IMR-90 (cell line): ENCODE results near the gene SLC34A3. TPM values are rescaled to one million over a fixed set of nuclear protein-coding genes. Genes with fewer than 3 reads are reported as not detected.
A peak's percentile ranks its signal among the peaks of the same experiment; 100 is the strongest.

ENCODE experiments used
- ATAC-seq: fragments of 200-7000 bp; cut with Tn5 transposase; 2 replicates; pipeline ENCODE4 v1.9.1; 2020; ENCODE audit warnings: low read depth, mild to moderate bottlenecking, moderate library complexity
- BruUV-seq: library from RNA; stranded (reverse); fragments of 400-500 nt; replicated peaks from 2 replicates; lab custom pipeline; 2021; lab: Mats Ljungman, UMichigan
- CTCF ChIA-PET: fragments of 300-600 bp; formaldehyde crosslinking; extraction: SDS; loops from one replicate; lab custom pipeline; 2021; ENCODE audit warnings: antibody characterized with exemption; lab: Yijun Ruan, JAX
- POLR2A ChIA-PET: fragments of 300-600 bp; sonication (Branson Sonifier 250); formaldehyde crosslinking; loops from one replicate; lab custom pipeline; 2022; ENCODE audit warnings: antibody characterized with exemption; ENCODE audit not compliant: unreplicated experiment; lab: Charles Lee
- DNase-seq: peaks from one replicate; pipeline ENCODE4 v3.0.0; 2013
- H2AFZ ChIP-seq: replicated peaks from 2 replicates; pipeline ENCODE3; 2013; ENCODE audit warnings: low read length, mild to moderate bottlenecking; ENCODE audit not compliant: poor library complexity
- H2AK5ac ChIP-seq: 2 replicates; pipeline ENCODE4 v1.6.1; 2013; ENCODE audit warnings: low read depth, low read length, inconsistent platforms
- H2AK9ac ChIP-seq: replicated peaks from 2 replicates; pipeline ENCODE3; 2013; ENCODE audit warnings: mild to moderate bottlenecking, low read depth, low read length, moderate library complexity; ENCODE audit not compliant: poor library complexity
- H2BK120ac ChIP-seq: 2 replicates; pipeline ENCODE4 v1.6.1; 2013; ENCODE audit warnings: low read depth, low read length, inconsistent platforms
- H2BK15ac ChIP-seq: 3 replicates; pipeline ENCODE4 v1.6.1; 2013; ENCODE audit warnings: low read depth, low read length, inconsistent platforms
- H2BK20ac ChIP-seq: 2 replicates; pipeline ENCODE4 v1.6.1; 2013; ENCODE audit warnings: low read depth, mild to moderate bottlenecking, inconsistent platforms, low read length, moderate library complexity
- H2BK5ac ChIP-seq: 2 replicates; pipeline ENCODE4 v1.6.1; 2013; ENCODE audit warnings: mild to moderate bottlenecking, low read depth, low read length, inconsistent platforms; ENCODE audit not compliant: poor library complexity, severe bottlenecking
- H3K14ac ChIP-seq: replicated peaks from 2 replicates; pipeline ENCODE4 v1.6.1; 2013; ENCODE audit warnings: low read depth, low read length, inconsistent platforms
- H3K18ac ChIP-seq: 2 replicates; pipeline ENCODE4 v1.6.1; 2013; ENCODE audit warnings: low read depth, low read length, control low read depth
- H3K23ac ChIP-seq: 2 replicates; pipeline ENCODE4 v1.6.1; 2013; ENCODE audit warnings: low read depth, low read length, inconsistent platforms
- H3K27ac ChIP-seq: 2 replicates; pipeline ENCODE4 v1.5.1; 2013; ENCODE audit warnings: mild to moderate bottlenecking, control low read depth, low read length; ENCODE audit not compliant: insufficient read depth
- H3K27me3 ChIP-seq: 2 replicates; pipeline ENCODE4 v1.6.1; 2013; ENCODE audit warnings: low read length; ENCODE audit not compliant: control insufficient read depth, insufficient read depth
- H3K36me3 ChIP-seq: 2 replicates; pipeline ENCODE4 v1.6.1; 2013; ENCODE audit warnings: low read length, mixed read lengths; ENCODE audit not compliant: control insufficient read depth, insufficient read depth
- H3K4ac ChIP-seq: 2 replicates; pipeline ENCODE4 v1.6.1; 2013; ENCODE audit warnings: low read depth, low read length, inconsistent platforms
- H3K4me1 ChIP-seq: 2 replicates; pipeline ENCODE4 v1.6.1; 2013; ENCODE audit warnings: low read length, mixed read lengths; ENCODE audit not compliant: control insufficient read depth, insufficient read depth
- H3K4me2 ChIP-seq: 2 replicates; pipeline ENCODE4 v1.6.1; 2013; ENCODE audit warnings: low read depth, mild to moderate bottlenecking, control low read depth, low read length, moderate library complexity
- H3K4me3 ChIP-seq: 2 replicates; pipeline ENCODE4 v1.5.1; 2013; ENCODE audit warnings: low read depth, mild to moderate bottlenecking, control low read depth, low read length, moderate library complexity; ENCODE audit not compliant: insufficient read depth
- H3K56ac ChIP-seq: 2 replicates; pipeline ENCODE4 v1.6.1; 2013; ENCODE audit warnings: low read length, inconsistent platforms; ENCODE audit not compliant: insufficient read depth; ENCODE audit errors: extremely low read depth
- H3K79me1 ChIP-seq, 2 experiments: 2 replicates each; pipeline ENCODE4 v1.6.1; 2013; ENCODE audit warnings: low read length in 2 of 2, inconsistent platforms in 1 of 2, low read depth in 1 of 2
- H3K9ac ChIP-seq: 2 replicates; pipeline ENCODE4 v1.6.1; 2013; ENCODE audit warnings: low read depth, low read length, control low read depth
- H3K9me1 ChIP-seq: 2 replicates; pipeline ENCODE4 v1.6.1; 2013; ENCODE audit warnings: low read length, inconsistent platforms; ENCODE audit not compliant: insufficient read depth
- H3K9me3 ChIP-seq: 2 replicates; pipeline ENCODE4 v1.6.1; 2013; ENCODE audit warnings: low read length; ENCODE audit not compliant: control insufficient read depth, insufficient read depth
- H4K20me1 ChIP-seq: 2 replicates; pipeline ENCODE4 v1.6.1; 2013; ENCODE audit warnings: low read length, inconsistent platforms; ENCODE audit not compliant: insufficient read depth
- H4K5ac ChIP-seq: 2 replicates; pipeline ENCODE4 v1.6.1; 2013; ENCODE audit warnings: mild to moderate bottlenecking, low read depth, low read length, control low read depth
- H4K8ac ChIP-seq, 2 experiments: 2 replicates each; pipeline ENCODE4 v1.6.1; 2013; ENCODE audit warnings: low read depth in 2 of 2, low read length in 2 of 2, control low read depth in 1 of 2, inconsistent platforms in 1 of 2
- H4K91ac ChIP-seq: 2 replicates; pipeline ENCODE4 v1.6.1; 2013; ENCODE audit warnings: low read depth, low read length, inconsistent platforms; ENCODE audit not compliant: insufficient read depth
- BHLHE40 ChIP-seq: fragments of 150-350 bp; IDR thresholded peaks from 2 replicates; pipeline ENCODE4 v1.6.1; 2016; ENCODE audit warnings: mild to moderate bottlenecking, low read depth, low read length
- CEBPB ChIP-seq: IDR thresholded peaks from 2 replicates; pipeline ENCODE4 v1.6.1; 2012; ENCODE audit warnings: low read depth, low read length, improper control_type of control experiment
- CHD1 ChIP-seq: IDR thresholded peaks from 2 replicates; pipeline ENCODE4 v1.6.1; 2012; ENCODE audit warnings: low read depth, low read length, improper control_type of control experiment
- ELK1 ChIP-seq: fragments of 150-350 bp; IDR thresholded peaks from 2 replicates; pipeline ENCODE4 v1.6.1; 2016; ENCODE audit warnings: low read depth, mild to moderate bottlenecking, low read length, moderate library complexity, borderline replicate concordance
- FOS ChIP-seq: fragments of 150-350 bp; IDR thresholded peaks from 2 replicates; pipeline ENCODE4 v1.6.1; 2016; ENCODE audit warnings: low read depth, low read length
- MAFK ChIP-seq: IDR thresholded peaks from 2 replicates; pipeline ENCODE4 v1.6.1; 2012; ENCODE audit warnings: low read depth, low read length, improper control_type of control experiment
- MAZ ChIP-seq: IDR thresholded peaks from 2 replicates; pipeline ENCODE4 v1.6.1; 2012; ENCODE audit warnings: low read depth, mild to moderate bottlenecking, low read length, improper control_type of control experiment, moderate library complexity, borderline replicate concordance
- NFE2L2 ChIP-seq: fragments of 150-350 bp; IDR thresholded peaks from 2 replicates; pipeline ENCODE4 v1.6.1; 2016; ENCODE audit warnings: low read depth, mild to moderate bottlenecking, low read length
- POLR2A ChIP-seq: IDR thresholded peaks from 2 replicates; pipeline ENCODE4 v1.6.1; 2012; ENCODE audit warnings: mild to moderate bottlenecking, low read depth, low read length
- RAD21 ChIP-seq: IDR thresholded peaks from 2 replicates; pipeline ENCODE4 v1.6.1; 2012; ENCODE audit warnings: low read length, improper control_type of control experiment
- RCOR1 ChIP-seq: IDR thresholded peaks from 2 replicates; pipeline ENCODE4 v1.6.1; 2012; ENCODE audit warnings: mild to moderate bottlenecking, low read length, improper control_type of control experiment; ENCODE audit not compliant: insufficient replicate concordance
- RFX5 ChIP-seq: IDR thresholded peaks from 2 replicates; pipeline ENCODE4 v1.8.0; 2012; ENCODE audit warnings: low read depth, mild to moderate bottlenecking, low read length, moderate library complexity
- SMC3 ChIP-seq: fragments of 150-350 bp; IDR thresholded peaks from 2 replicates; pipeline ENCODE4 v1.6.1; 2016; ENCODE audit warnings: low read depth, mild to moderate bottlenecking, antibody characterized with exemption, low read length, moderate library complexity
- WGBS, 2 experiments: methylation state at CpG; one replicate each; pipeline versions ENCODE4 v1.1.5 to v1.1.7; 2013; ENCODE audit warnings: missing lambda C conversion rate in 2 of 2; ENCODE audit not compliant: insufficient read length in 1 of 2; ENCODE audit errors: extremely low coverage in 2 of 2; 5-methylcytosine and 5-hydroxymethylcytosine counted together
- dilution Hi-C: fragments of 300-500 bp; cut with HindIII; formaldehyde crosslinking; loops from one replicate; pipeline ENCODE4 v1.14.3; 2018; ENCODE audit warnings: low sequenced_read_pairs; ENCODE audit not compliant: unreplicated experiment
- in situ Hi-C: fragments of 300-500 bp; cut with MboI; formaldehyde crosslinking; loops from 3 replicates; pipeline ENCODE4 v1.14.3; 2019; ENCODE audit warnings: low sequenced_read_pairs, inconsistent platforms, mixed read lengths
- intact Hi-C: fragments of 100-400 bp; cut with micrococcal nuclease; formaldehyde crosslinking; loops from 2 replicates; pipeline ENCODE4 v1.10.0; 2022
- polyA plus RNA-seq, 3 experiments: library from polyadenylated mRNA; depleted of rRNA; stranded (reverse); fragments of >200 nt; gene quantifications; 2 replicates each; pipeline ENCODE4 v1.2.3, GENCODE V29; 2012; ENCODE audit warnings: low replicate concordance in 1 of 3
- total RNA-seq: library from RNA; depleted of rRNA; stranded (reverse); fragments of >200 nt; gene quantifications from 2 replicates; pipeline ENCODE4 v1.2.3, GENCODE V29; 2012
- TF ChIP-seq, protein P1 (sequence below): fragments of 150-350 bp; IDR thresholded peaks from 2 replicates; pipeline ENCODE4 v1.6.1; 2017; ENCODE audit warnings: mild to moderate bottlenecking, antibody characterized with exemption, low read length, low read depth
- TF ChIP-seq, protein P2 (sequence below): conservative IDR thresholded peaks from 2 replicates; pipeline ENCODE4 v1.5.1; 2012; ENCODE audit warnings: mild to moderate bottlenecking, low read depth, low read length, improper control_type of control experiment

Gene SLC34A3
- total and polyA plus RNA-seq, 2 of the 4 experiments (the other 2 are of a cell fraction) = not detected

- dilution Hi-C loops = no loop called here
- TF ChIP-seq RCOR1 (no peak), NFE2L2 (no peak), BHLHE40 (no peak), CEBPB (no peak), RAD21 (no peak), MAFK (no peak), RFX5 (no peak), CHD1 (no peak), ELK1 (no peak), FOS (no peak), MAZ (no peak), POLR2A (no peak), SMC3 (no peak)
- TF ChIP-seq, protein P1, sequence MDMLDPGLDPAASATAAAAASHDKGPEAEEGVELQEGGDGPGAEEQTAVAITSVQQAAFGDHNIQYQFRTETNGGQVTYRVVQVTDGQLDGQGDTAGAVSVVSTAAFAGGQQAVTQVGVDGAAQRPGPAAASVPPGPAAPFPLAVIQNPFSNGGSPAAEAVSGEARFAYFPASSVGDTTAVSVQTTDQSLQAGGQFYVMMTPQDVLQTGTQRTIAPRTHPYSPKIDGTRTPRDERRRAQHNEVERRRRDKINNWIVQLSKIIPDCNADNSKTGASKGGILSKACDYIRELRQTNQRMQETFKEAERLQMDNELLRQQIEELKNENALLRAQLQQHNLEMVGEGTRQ = no peak
- TF ChIP-seq, protein P2, sequence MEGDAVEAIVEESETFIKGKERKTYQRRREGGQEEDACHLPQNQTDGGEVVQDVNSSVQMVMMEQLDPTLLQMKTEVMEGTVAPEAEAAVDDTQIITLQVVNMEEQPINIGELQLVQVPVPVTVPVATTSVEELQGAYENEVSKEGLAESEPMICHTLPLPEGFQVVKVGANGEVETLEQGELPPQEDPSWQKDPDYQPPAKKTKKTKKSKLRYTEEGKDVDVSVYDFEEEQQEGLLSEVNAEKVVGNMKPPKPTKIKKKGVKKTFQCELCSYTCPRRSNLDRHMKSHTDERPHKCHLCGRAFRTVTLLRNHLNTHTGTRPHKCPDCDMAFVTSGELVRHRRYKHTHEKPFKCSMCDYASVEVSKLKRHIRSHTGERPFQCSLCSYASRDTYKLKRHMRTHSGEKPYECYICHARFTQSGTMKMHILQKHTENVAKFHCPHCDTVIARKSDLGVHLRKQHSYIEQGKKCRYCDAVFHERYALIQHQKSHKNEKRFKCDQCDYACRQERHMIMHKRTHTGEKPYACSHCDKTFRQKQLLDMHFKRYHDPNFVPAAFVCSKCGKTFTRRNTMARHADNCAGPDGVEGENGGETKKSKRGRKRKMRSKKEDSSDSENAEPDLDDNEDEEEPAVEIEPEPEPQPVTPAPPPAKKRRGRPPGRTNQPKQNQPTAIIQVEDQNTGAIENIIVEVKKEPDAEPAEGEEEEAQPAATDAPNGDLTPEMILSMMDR = no peak
Observed at GRCh38 chr9:137201205-137201868, 29.4 kb upstream of the SLC34A3 start.

More at GRCh38 chr9:137201205-137201868, 29.4 kb upstream of the SLC34A3 start:
- peak overlapping the region; percentile 25; the same call in 1 of the 2 replicates for H3K56ac ChIP-seq
- peak overlapping the region; percentile 100 for H2AFZ ChIP-seq
- H4K8ac ChIP-seq = peak overlapping the region; percentile 97 to 98
- H3K9me3 ChIP-seq = no peaks in the 10 kb centered on the region
- H3K23ac ChIP-seq = peak overlapping the region; percentile 68
- H3K14ac ChIP-seq = peak overlapping the region; percentile 93
- peaks cover 24% of the 10 kb centered on the region for H3K4me1 ChIP-seq
- H3K18ac ChIP-seq = no peak overlapping the region
- H3K9ac ChIP-seq = peak overlapping the region; percentile 93
- DNase-seq = no peak
- peak overlapping the region; percentile 88 for H3K4me3 ChIP-seq
- H2BK20ac ChIP-seq = no peak overlapping the region
- WGBS, 2 experiments = 3% methylated on average over 7 of the region's 23 CpGs; no CpG with 5 or more reads in 1 of the 2 experiments
- no peaks in the 10 kb centered on the region for H3K36me3 ChIP-seq
- no TSS peak for BruUV-seq
- H3K79me1 ChIP-seq = peaks cover 34 to 81% of the 10 kb centered on the region in 2 experiments
- H2AK9ac ChIP-seq = peak overlapping the region; percentile 94
- H3K4me2 ChIP-seq = peak overlapping the region; percentile 86
- ChIA-PET CTCF (no interaction called here), POLR2A (interaction anchor here (0.6 to 0.9 kb wide), 3 partner anchors 12 to 39 kb away, joined by 3 to 16 read pairs (median 4); partner anchors contain the start of gene SSNA1)
- no peak overlapping the region for H2BK15ac ChIP-seq
- peak overlapping the region; percentile 93; the same call in 1 of the 2 replicates for H4K91ac ChIP-seq
- H3K27ac ChIP-seq = peak overlapping the region; percentile 91
- peak overlapping the region; percentile 97 for H3K4ac ChIP-seq
- H3K9me1 ChIP-seq = 0 out of 2 replicates have a peak, but pooled peaks cover 2% of the 10 kb centered on the region
- no peaks in the 10 kb centered on the region for H3K27me3 ChIP-seq
- peaks cover 32% of the 10 kb centered on the region for H4K20me1 ChIP-seq
- H2AK5ac ChIP-seq = peak overlapping the region; percentile 98
- no peak for ATAC-seq
- no peak overlapping the region for H2BK120ac ChIP-seq
- intact Hi-C loops (no loop called here), in situ Hi-C loops (no loop called here)
- peak overlapping the region; percentile 83 for H4K5ac ChIP-seq
- peak overlapping the region; percentile 61 for H2BK5ac ChIP-seq
